HFFc6 (cell line): ENCODE measurements around the gene FBN1. TPM values are rescaled to one million over a fixed set of nuclear protein-coding genes. Genes with fewer than 3 reads are reported as not detected.

Source experiments
- DNase-seq: peaks from one replicate; pipeline ENCODE4 v3.0.0-alpha.2; 2018
- H3K27ac Mint-ChIP-seq: 2 replicates; pipeline ENCODE4 v1.8.0; 2020; ENCODE audit warnings: mild to moderate bottlenecking, mixed read lengths
- H3K27me3 Mint-ChIP-seq: 2 replicates; pipeline ENCODE4 v1.8.0; 2021; ENCODE audit warnings: mild to moderate bottlenecking, moderate library complexity, mixed read lengths; ENCODE audit not compliant: insufficient read depth
- H3K36me3 Mint-ChIP-seq: 2 replicates; pipeline ENCODE4 v1.8.0; 2021; ENCODE audit warnings: low read depth, mixed read lengths
- H3K4me1 Mint-ChIP-seq: 2 replicates; pipeline ENCODE4 v1.8.0; 2020; ENCODE audit warnings: low read depth, mixed read lengths
- H3K4me3 Mint-ChIP-seq: 2 replicates; pipeline ENCODE4 v1.8.0; 2020; ENCODE audit warnings: mild to moderate bottlenecking, moderate library complexity, mixed read lengths
- H3K9me3 Mint-ChIP-seq: 2 replicates; pipeline ENCODE4 v1.8.0; 2020; ENCODE audit warnings: mild to moderate bottlenecking, mixed read lengths
- CTCF ChIP-seq: fragments of 200-600 bp; sonication (generic); IDR thresholded peaks from 2 replicates; pipeline ENCODE4 v1.5.0; 2021; ENCODE audit warnings: antibody characterized with exemption, mild to moderate bottlenecking
- total RNA-seq, 6 experiments: library from RNA; stranded (reverse); fragmentation: NEBNext Ultra II Directional; extraction: Animal tissue kit (Norgen Biotek cat#: 25700); gene quantifications; 2 replicates in 1 of 6; 3 replicates in 5 of 6; pipeline ENCODE4 v1.2.3, GENCODE V29; 2021

Gene FBN1
- total RNA-seq, 6 experiments from 2014 or later, result 584 to 754 (median 609) TPM

GRCh38 chr15:48423896-48424475 is 221.5 kb downstream of the FBN1 start:
- Mint-ChIP-seq H3K36me3 (peaks cover 82% of the 10 kb centered on the region), H3K4me3 (peak overlapping the region; percentile 67), H3K27me3 (peaks cover 51% of the 10 kb centered on the region), H3K9me3 (peaks cover 9% of the 10 kb centered on the region; the same call in 1 of the 2 replicates), H3K4me1 (peaks cover 91% of the 10 kb centered on the region), H3K27ac (peak overlapping the region; percentile 89)
- no peak for TF ChIP-seq CTCF
- peak; percentile 58 for DNase-seq

GRCh38 chr15:48423342-48423741 is 222.2 kb downstream of the FBN1 start:
- DNase-seq, result no peak
- no peak for TF ChIP-seq CTCF
- Mint-ChIP-seq H3K27me3 (peaks cover 50% of the 10 kb centered on the region), H3K9me3 (peaks cover 9% of the 10 kb centered on the region; the same call in 1 of the 2 replicates), H3K27ac (peak overlapping the region; percentile 89), H3K4me1 (peaks cover 91% of the 10 kb centered on the region), H3K36me3 (peaks cover 89% of the 10 kb centered on the region), H3K4me3 (peak overlapping the region; percentile 52; the same call in 1 of the 2 replicates)

GRCh38 chr15:48422401-48422800 is 223.1 kb downstream of the FBN1 start:
- no peak for TF ChIP-seq CTCF
- Mint-ChIP-seq H3K9me3 (peaks cover 9% of the 10 kb centered on the region; the same call in 1 of the 2 replicates), H3K27me3 (peaks cover 47% of the 10 kb centered on the region), H3K4me3 (0 out of 2 replicates have a peak overlapping the region, but pooled peaks have one; percentile 52), H3K36me3 (peaks cover 93% of the 10 kb centered on the region), H3K27ac (peak overlapping the region; percentile 89), H3K4me1 (peaks cover 91% of the 10 kb centered on the region)
- DNase-seq, result no peak

GRCh38 chr15:48421362-48421761 is 224.1 kb downstream of the FBN1 start:
- Mint-ChIP-seq H3K27me3 (peaks cover 43% of the 10 kb centered on the region), H3K4me1 (peaks cover 91% of the 10 kb centered on the region), H3K36me3 (peaks cover 93% of the 10 kb centered on the region), H3K9me3 (peaks cover 9% of the 10 kb centered on the region; the same call in 1 of the 2 replicates), H3K27ac (peak overlapping the region; percentile 89), H3K4me3 (peak overlapping the region; percentile 57; the same call in 1 of the 2 replicates)
- no peak for TF ChIP-seq CTCF
- DNase-seq, result no peak

GRCh38 chr15:48419896-48420295 is 225.6 kb downstream of the FBN1 start:
- Mint-ChIP-seq H3K4me1 (peaks cover 91% of the 10 kb centered on the region), H3K27ac (0 out of 2 replicates have a peak overlapping the region, but pooled peaks have one; percentile 27), H3K27me3 (peaks cover 54% of the 10 kb centered on the region), H3K9me3 (peaks cover 9% of the 10 kb centered on the region; the same call in 1 of the 2 replicates), H3K36me3 (peaks cover 94% of the 10 kb centered on the region), H3K4me3 (no peak overlapping the region)
- TF ChIP-seq CTCF, result no peak
- no peak for DNase-seq
